GM18526 (cell line): ENCODE data around the gene RANBP3.

Source experiments
- POLR2A ChIP-seq: IDR thresholded peaks from 3 replicates; pipeline ENCODE4 v1.6.1; 2011; ENCODE audit not compliant: insufficient read length; ENCODE audit errors: extremely low read depth

The RANBP3 gene

DNA sequence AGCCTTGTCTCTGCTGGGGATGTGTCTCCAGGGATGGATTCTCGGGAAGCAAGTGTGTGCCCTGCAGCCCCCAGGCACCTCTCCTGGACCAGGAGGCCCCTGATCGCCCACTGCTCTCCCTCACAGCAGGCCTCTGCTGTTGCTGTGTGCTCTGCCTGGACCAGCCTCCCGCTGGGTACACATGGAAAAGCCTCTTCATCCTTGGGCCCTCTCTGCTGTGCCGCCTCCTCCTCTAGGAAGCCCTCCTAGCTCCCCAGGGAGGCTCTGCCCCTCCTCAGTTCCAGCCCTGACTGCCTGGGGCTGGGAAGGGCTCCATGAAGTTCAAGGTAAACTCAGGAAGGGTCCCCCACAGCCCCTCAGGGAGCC lies 86.4 kb downstream of the RANBP3 start:
- no peak for TF ChIP-seq POLR2A

DNA sequence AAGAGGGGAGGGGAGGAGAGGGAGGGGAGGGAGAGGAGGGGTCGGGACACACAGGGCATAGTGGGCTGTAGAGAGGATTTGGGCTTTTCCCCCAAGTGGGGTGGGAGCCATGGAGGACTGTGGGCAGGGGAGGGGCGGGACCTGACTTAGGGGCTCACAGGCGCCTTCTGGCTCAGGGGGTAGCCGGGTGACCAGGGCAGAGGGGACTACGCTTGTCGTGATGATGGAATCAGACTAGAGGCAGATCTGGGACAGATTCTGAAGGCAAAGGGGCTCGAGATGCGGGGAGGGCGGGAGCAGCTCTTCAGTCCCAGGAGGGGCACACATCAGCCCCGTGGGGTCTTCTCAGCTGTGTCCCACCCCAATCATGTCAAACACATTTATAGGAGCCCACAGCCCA lies 87.8 kb downstream of the RANBP3 start:
- TF ChIP-seq POLR2A: no peak

DNA sequence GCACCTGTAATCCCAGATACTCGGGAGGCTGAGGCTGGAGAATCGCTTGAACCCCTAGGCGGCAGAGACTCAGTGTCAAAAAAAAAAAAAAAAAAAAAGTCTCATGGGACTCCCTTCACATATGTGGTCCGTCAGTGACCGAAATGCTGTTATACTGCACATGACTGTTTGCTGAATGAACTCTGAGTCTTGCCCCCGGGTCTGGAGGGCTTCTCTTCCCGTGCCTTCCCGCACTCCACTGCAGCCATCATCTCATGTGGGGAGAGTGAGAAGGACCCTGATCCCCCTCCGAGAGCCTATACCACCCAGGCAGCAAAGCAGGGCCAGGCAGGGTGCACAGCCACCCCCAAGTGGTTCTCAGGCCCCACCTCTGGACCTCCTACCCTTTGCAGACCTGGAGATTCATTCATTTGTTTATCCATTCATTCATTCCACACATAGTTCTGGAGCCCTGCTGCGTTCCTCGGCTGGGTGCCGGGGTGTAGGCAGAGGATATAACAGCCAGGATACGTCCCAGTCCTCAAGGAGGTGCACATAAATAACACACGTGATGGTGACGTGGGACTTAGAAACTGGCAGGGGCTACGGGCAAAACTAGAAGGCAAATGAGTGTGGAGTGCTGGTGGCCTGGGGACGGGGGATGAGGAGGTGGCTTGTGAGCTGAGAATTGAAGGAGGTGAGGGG lies 88.5 kb downstream of the RANBP3 start:
- TF ChIP-seq POLR2A: no peak

DNA sequence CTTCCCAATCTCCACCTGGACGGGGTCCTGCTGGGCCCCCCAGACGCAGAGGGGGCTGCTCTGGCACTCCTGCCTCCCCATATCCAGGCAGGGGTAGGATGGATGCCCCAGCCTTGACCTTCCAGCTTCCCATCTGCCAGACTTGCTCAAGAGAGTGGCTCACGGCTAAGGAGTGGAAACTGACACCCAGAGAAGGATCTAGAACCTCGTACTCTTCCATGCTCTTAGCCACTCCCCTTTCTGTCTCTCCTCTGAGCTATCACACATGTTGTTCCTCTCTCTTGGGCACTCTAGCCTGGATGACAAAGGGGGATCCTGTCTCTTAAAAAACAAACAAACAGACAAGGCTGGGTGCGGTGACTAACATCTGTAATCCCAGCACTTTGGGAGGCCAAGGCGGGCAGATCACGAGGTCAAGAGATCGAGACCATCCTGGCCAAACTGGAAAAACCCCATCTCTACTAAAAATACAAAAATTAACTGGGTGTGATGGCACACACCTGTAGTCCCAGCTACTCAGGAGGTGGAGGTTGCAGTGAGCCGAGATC lies 95.4 kb downstream of the RANBP3 start:
- no peak for TF ChIP-seq POLR2A

DNA sequence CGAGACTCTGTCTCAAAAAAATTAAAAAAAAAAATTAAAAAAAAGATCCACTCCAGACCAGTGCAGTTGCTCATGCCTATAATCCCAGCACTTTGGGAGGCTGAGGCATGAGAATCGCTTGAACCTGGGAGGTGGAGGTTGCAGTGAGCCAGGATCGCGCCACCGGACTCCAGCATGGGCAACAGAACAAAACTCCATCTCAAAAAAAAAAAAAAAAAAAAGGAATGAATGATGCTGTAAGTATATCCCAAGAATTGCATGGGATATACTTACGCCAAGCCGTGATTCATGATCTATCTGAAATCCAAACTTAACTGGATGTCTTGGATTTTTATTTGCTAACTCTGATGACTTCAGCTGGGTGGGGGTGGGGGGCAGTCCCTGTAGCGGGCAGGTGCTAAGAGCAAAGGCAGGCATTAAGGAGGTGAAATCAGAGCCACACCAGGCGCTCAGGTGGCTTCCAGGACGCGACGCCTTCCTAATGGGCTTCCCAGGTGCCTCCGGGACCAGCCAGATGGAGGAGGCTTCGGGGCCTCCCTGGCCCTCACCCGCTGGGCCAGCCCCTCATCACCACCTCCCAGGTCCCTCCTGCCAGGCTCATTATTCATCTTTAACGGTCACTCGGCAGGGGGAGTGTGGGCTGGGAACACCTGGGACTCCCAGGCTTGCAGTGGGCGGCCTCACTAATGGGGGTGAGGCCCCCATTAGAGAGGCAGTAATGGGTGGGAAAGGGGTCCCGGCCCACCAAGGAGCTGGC lies 96.2 kb downstream of the RANBP3 start:
- no peak for TF ChIP-seq POLR2A

DNA sequence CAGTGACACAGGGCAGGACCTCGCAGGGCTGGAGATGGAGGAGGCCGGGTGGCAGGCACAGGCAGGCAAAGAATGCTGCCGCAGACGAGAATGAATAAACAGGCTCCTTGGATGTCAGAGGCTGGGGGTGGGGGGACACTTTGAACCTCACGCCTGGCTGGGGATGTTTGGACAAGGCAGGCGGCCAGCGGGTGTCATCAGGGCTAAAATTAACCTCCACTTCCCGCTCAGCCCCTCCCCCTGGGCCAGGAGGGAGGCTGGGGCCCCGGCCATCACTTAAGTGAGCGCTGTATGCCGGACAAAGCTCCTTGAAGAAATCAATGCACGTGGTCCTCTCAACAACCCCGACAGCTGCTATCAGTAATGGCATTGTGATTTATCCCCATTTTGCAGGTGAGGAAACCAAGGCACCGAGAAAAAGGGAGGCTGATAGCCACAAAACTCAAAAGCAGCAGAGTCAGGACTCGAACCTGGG lies 97.3 kb downstream of the RANBP3 start:
- no peak for TF ChIP-seq POLR2A

DNA sequence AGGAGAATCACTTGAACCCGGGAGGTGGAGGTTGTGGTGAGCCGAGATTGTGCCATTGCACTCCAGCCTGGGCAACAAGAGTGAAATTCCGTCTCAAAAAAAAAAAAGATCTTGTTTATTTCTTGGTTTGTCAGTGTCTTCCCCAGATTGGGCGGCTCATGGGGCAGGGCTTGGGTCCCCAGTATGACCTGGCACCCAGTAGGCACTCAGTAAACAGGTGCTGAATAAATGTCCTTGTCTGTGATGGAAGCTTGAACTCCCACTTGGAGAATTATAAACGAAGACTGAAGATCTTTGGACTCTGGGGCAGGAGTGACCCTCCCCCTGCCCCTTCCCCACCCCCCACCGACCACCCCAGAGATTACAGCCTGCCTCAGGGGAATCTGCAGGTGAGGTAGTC lies 97.7 kb downstream of the RANBP3 start:
- TF ChIP-seq POLR2A: no peak

DNA sequence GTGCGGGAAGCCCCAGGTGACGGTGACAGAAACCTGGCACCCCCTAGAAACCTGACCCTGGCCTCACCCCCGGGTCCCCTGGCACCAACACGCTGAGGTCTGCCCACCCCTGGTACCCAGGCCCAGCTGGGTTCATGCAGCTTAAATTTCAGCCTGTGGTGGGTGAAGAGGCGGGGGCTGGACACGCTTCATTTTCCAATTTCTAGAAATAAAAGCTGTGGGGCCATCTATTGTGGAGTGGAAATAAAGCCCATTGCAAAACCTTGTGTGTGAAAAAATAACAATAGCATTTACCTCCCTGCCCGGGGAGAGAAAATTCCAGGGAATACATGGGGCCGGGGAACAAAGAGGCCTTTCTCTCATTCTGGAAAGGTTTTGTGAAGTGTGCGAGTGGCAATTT lies 100.1 kb downstream of the RANBP3 start:
- no peak for TF ChIP-seq POLR2A

DNA sequence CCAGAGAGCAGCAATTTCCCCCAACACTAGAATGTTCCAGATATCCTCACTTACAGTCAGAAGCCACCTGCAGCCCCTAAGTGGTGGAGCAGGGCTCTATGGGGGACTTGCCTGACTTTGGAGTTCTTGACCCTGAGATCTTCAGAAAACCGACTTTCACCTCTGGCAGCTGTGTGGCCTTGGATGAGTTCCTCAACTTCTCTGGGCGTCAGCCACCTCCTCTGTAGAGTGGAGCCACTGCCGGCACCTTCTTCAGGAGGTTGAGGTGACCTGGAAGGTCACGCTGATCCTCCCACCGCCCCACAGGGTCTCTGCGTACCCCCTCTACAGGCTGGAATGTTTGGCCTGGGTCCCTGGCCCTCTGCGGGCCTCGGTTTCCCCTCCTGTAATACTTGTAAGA lies 100.5 kb downstream of the RANBP3 start:
- TF ChIP-seq POLR2A: no peak

DNA sequence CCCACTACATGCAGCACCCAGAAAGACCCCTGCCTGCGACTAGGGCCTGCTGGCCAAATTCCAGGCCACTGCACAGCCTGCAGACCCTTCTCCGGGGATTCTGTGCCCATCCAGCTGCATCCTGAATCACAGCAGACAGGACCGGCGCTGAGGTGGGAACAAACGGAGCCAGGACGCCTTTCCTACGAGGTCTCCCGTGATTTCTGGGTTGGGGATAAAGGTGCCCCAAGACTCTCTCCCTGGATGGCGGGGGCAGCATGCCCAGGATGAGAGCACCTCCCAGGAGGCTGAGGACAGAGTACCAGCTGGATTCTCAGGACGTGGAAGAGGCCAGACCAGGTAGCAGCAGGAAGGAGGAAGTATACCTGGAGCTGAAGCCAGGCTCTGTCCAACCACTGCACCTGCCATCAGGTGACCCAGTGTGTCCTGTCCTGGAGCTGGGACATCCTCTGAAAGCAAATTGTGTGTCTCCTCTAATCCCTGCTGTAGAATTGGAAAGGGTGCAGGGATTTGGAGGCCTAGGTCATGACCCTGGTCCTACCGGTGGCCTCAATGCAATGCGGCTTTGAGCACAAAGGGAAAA lies 104.2 kb downstream of the RANBP3 start:
- no peak for TF ChIP-seq POLR2A

DNA sequence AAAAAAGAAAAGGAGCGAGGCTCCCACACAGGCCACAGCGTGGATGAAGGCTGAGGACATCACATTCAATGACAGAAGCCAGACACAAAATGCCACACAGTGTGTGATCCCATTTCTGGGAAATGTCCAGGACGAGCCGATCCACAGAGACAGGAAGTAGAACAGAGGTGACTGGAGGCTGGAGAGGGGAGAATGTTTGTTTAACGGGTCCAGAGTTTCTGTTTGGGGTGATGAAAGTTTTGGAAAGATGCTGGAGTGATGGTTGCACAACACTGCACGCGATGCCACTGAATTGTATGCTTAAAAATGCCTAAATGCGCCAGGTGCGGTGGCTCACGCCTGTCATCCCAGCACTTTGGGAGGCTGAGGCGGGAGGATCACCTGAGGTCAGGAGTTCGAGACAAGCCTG lies 107.0 kb downstream of the RANBP3 start:
- TF ChIP-seq POLR2A: no peak

DNA sequence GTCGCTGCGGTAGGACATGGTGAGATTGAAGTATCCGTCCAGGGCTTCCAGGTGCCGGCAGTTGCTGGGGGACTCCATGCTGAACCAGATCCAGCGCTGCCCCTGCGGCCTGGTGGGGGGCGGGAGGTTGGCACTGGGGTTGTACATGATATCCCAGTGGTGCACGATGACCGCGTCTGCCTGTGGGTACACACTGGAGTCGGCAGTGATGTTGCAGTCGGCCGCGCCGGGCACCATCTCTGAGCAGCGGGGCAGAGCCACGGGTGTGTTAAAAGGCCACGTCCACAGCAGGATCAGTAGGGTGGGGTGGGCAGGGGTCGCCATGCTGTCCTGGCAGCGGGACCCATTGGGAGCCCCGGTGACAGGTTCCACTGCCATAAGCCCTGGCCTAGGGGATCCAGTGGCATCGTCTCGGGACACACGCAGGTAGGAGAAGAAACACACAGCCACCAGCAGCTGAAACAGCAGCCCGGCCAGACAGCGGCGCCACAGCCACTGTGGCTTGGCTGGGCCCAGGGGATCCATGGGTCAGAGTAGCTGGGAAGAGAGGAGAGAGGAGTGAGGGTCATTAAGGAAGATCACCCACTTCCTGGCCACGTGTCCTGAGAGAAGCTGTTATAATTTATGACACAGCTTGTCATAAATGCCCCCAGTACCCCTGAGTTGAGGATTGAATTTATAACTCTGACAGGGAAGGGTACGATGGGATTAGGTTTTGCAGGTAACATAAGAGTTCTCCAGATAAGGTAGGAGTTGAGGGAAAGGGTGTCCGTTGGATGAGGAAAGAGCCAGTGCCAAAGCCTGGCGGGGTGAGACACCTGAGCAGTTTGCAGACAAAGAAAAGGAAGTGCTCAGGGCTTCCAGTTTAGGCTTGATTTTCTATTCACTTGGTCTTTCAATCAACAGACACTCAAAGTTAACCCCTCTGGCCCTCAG lies 110.5 kb downstream of the RANBP3 start:
- TF ChIP-seq POLR2A: no peak
